Stimulated activated CD8-positive, alpha-beta memory T cell treated with anti-CD3 and anti-CD28 coated beads, Interleukin-2, amount 100 ng/mL, for 48 hours (primary cell): ENCODE measurements around the gene RFX4.

Source experiments
- DNase-seq, 2 donors: peaks; one replicate each; pipeline ENCODE4 v3.0.0-alpha.2; 2020; ENCODE audit warnings: low read depth in 2 of 2

RFX4 gene

GRCh38 chr12:106804668-106805067 is 221.9 kb downstream of the RFX4 start:
- no peak for DNase-seq
